HG02852 (cell line): Measurements from ENCODE around the gene ARHGAP26.

Experiments used
- ATAC-seq: cut with Tn5 transposase; IDR thresholded peaks from one replicate; pipeline ENCODE4 v1.9.1; 2021; ENCODE audit warnings: mild to moderate bottlenecking, moderate library complexity; ENCODE audit not compliant: unreplicated experiment

Gene ARHGAP26

GRCh38 chr5:143168921-143169810 is 399.0 kb downstream of the ARHGAP26 start:
- no peak for ATAC-seq

DNA sequence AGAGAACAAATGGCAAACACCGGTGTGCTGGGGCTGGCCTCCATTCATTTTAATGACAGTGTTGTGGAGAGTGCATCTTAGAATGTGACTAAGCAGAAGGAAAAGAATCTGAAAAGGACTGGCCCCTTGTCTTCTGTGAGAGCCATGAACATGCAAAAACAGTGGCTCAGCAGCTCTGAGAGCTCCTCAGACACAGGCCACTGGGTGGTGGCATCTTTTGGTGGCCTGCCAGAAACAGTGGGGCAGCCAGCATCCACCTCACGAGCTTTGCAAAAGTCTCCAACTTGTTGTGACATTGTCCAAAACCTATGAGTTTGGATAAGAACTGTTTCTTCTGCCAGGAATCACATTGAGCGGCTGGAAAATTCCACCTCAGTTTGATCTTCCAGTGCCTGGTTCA is 399.9 kb downstream of the ARHGAP26 start:
- no peak for ATAC-seq

- ATAC-seq: no peak
Observed at GRCh38 chr5:143170977-143171376, 400.8 kb downstream of the ARHGAP26 start.

- ATAC-seq: no peak
Observed at GRCh38 chr5:143172739-143173138, 402.6 kb downstream of the ARHGAP26 start.

GRCh38 chr5:143173139-143173889 is 403.1 kb downstream of the ARHGAP26 start:
- ATAC-seq: no peak

- peak; percentile 89 for ATAC-seq
Observed at GRCh38 chr5:143174714-143175398, 404.7 kb downstream of the ARHGAP26 start.

DNA sequence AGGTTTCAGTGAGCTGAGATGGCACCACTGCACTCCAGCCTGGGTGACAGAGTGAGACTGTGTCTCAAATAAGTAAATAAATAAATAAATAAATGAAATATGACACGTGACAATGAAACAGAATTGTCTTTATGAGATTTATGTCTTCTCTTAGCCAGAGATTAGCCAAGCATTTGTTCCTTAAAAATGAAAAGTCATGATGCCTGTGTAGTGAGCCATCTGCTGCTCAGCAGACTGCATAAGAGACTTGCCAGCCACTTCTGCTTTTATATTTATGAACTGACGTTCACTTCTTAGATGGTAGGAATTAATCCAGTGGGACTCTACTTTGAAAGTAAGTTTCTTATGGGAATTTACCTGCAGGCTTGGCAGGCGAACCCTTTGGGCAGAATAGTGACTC is 405.9 kb downstream of the ARHGAP26 start:
- ATAC-seq: no peak

DNA sequence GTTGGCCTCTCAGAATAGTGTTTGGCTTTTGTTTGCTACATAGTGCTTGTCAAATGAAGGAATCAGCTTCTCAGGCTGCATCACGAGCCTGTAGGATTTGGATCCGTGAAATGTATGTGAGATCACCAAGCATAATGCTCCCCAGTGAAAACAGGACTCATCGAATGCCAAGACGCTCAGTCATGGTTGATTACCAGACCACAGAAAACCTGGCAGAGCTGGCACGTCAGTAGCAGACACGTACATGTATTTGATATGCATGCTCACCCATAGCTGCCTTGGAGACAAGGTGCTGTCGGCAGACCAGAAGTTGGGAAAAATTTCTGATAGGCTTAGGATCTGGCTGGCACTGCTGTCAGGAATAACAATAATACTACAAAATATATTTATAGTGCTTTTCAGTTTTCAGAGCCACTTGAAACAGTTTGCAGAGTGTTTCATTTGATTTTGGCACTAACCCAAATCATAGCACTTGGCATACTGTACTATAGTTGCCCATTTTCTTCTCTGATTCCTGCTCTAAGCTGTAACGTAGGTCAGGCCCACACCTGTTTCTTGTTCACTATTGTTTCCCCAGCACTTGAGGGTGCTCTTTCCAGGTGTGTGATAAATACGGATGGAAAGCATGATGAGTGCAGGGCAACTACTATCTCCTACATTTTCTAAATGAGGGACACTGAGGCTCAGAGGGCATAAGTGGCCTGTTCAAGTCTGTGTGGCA is 407.2 kb downstream of the ARHGAP26 start:
- ATAC-seq: no peak

- no peak for ATAC-seq
Observed at GRCh38 chr5:143179126-143179740, 409.1 kb downstream of the ARHGAP26 start.

DNA sequence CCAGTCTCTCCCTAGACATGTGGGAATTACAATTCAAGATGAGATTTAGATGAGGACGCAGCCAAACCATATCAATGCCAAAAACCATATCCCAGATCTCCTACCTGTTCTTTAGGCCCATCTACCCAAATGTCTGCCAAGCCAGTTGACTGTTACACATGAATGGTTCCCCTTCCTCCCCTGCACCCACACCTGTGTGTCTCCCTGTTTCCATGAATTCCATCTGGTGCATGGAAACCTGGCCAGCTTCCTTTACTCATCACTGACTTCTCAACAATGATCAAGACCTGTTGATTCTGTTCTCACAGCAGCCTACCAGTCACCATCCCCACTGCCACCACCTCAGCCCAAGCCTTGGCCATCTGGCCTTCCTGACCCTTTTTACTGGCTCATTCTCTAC is 410.6 kb downstream of the ARHGAP26 start:
- no peak for ATAC-seq

GRCh38 chr5:143181173-143181572 is 411.0 kb downstream of the ARHGAP26 start:
- ATAC-seq: no peak

DNA sequence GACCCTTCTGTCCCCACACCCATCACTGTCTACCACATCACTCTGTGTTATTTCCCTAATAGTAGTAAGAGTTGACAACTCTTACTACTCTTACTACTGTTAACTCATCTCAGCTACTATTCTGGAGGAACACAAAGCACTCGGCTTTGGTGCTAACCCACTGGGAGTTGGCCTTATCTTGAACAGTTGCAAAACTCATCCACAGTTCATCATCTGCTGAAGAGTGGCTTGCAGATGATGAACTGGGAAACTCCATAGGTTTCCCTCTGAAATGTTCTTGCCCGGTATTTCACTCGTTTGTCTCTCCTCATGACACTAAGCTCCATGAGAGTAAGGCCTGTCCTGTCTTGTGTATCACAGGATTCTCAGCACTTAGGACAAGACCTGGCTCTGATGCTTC is 411.9 kb downstream of the ARHGAP26 start:
- no peak for ATAC-seq

DNA sequence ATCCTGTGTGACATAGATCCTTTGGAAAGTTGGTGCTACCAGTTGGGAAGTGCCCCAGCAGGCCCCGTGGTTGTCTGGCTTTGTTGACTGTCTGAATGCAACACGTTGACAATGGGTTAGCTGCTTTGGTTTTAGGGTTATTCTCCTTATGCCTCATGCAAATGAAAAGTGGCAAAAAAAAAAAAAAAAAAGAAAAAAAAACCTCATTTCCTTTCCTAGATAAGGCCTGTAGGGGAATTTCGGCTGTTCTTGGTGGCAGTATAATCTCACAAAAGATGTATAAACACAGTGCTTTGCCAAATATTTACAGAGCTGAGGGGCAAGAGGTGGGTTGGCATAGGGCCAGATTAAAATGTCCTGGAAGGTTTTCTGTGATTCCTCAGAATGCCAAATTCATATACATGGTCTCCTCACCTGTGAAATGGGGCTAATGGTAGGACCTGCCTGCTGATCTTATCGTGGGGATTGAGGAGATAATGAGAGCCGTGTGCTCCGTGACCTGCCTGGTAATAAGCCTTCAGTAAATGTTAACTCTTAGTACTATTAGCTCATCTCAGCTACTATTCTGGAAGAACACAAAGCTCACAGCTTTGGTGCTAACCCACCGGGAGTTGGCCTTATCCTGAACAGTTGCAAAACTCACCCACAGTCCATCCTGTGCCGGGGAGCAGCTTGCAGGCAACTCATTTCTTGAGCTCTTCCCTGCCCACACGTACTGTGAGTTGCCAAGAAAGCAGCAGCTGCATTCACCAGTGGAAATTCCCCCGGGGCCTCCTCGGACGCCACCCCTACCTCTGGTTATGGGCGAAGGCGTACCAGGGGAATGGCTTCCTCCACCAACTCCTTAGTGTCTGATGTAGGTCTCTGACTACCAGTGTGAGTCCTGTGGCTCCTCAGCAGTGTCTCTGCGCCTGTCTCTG is 413.0 kb downstream of the ARHGAP26 start:
- ATAC-seq: peak; percentile 64

GRCh38 chr5:143183989-143184388 is 413.8 kb downstream of the ARHGAP26 start:
- ATAC-seq: no peak

DNA sequence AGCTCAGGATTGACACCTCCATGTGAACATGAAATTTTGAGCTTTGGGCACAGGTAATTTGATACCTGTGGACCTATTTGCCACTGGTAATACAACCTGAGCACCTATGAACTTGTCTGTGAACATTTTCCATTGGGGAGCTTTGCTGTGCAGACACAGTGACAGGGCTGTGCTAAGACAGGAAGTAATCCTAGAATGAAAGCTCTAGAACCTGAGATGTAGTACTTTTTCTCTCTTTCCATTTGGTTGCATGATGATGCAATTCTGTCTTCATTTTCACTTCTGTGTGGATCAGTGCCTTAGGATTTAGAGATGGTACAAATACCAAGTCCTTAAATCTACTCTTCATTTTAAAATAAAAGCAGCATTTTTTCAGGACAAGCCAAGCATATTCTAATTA is 416.4 kb downstream of the ARHGAP26 start:
- no peak for ATAC-seq

DNA sequence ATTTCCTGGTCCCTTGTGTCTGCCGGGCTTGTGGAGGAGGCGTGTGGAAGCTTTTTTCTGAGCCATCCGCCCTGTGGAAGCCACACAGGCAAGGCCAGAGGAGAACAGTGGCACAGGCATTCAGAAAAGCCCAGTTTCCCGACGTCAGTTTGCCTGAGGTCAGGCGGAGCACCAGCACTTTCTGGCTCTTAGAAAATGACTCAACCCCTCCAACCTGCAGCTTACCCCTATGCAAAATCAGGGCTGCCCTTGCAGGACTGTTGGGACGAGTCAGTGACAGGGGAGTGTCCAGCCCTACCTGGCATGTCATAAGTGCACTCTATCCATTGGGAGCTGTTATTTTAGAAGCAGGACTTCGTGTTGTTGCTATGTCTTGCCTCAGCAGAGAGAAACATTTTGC is 417.3 kb downstream of the ARHGAP26 start:
- no peak for ATAC-seq

DNA sequence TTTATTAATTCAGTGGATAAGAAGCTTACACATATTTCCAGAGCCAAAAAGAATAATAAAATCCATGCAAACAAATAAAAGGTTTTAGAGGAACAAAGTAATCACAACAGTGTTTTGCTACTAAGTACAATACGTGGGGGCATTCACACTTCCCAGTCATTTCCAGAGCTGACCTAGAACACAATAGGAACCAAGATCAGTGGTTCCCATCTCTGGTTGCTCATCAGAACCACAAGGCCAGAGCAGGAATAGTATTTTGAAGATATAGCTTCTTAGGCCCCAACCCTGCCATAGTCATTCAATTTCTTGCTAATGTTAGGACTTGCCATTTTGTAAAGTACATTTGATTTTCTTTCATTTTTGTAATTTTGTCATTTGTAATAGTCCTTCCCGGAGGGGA is 417.9 kb downstream of the ARHGAP26 start:
- ATAC-seq: no peak

DNA sequence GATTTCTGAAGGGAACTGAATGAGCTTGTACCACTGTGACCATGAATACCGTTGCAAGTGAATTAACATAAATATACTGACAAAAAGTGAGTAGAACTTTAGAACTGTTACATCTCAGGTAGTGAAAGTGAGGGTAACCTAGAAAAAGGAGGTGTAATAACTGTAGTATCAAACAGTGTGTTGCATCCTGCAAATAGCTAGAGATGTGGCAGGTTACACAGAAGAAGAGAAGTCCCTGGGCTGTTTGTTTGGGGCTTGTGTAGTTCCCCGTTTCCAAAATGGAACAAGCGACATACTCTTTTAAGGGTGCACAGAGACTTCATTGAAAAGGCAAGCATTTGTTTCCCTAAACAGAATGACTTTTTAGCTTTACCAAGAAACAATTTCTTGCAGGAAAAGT is 418.5 kb downstream of the ARHGAP26 start:
- no peak for ATAC-seq

DNA sequence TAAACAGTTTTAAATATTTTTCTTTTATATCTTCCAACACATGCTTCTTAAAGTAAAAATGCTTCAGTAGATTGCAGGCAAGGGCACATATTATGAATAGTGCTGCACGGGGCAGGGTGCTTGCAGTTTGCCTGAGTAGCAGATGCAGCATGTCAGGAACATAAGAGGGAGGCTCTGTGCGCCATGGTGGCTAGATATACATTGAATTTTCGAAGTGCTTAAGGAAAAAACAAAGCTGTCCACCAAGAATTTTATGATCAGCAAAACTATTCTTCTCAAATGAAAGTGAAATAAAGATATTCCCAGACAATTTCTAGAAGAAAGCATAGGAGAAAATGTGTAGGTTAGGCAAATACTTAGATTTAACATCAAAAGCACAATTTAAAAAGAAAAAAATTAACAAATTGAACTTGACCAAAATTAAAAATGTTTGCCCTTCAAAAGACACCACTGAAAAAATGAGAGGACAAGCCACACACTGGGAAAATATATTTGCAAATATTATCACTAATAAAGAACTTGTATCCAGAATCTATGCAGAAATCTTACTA is 420.2 kb downstream of the ARHGAP26 start:
- ATAC-seq: no peak
